DOHH2 (cell line): ENCODE measurements around the gene ANKDD1B.

ENCODE experiments used
- CTCF ChIP-seq: fragments of 200-600 bp; sonication (generic); IDR thresholded peaks from one replicate; pipeline ENCODE4 v1.5.1; 2014; ENCODE audit warnings: antibody characterized with exemption, mild to moderate bottlenecking, low read depth, low read length; ENCODE audit not compliant: poor library complexity, severe bottlenecking
- EZH2phosphoT487 ChIP-seq: fragments of 200-600 bp; sonication (generic); IDR thresholded peaks from 2 replicates; pipeline ENCODE4 v1.6.1; 2017; ENCODE audit warnings: borderline replicate concordance, mild to moderate bottlenecking, antibody characterized with exemption, low read length, moderate library complexity, mixed read lengths

- TF ChIP-seq CTCF (no peak), EZH2phosphoT487 (no peak)
Measured at GRCh38 chr5:75686480-75686879, 75.2 kb downstream of the ANKDD1B start.
